GM12878 (cell line): Measurements from ENCODE around the gene SLC35E1. TPM values are rescaled to one million over a fixed set of nuclear protein-coding genes. Genes with fewer than 3 reads are reported as not detected.

Experiments
- CEBPB ChIP-seq, 2 experiments: fragments of 150-350 bp in 1 of 2; IDR thresholded peaks; 2 replicates each; pipeline ENCODE4 v1.6.1; 2012 to 2014; ENCODE audit warnings: low read depth in 2 of 2, low read length in 2 of 2, borderline replicate concordance in 1 of 2, inconsistent platforms in 1 of 2
- EED ChIP-seq: sonication (generic); IDR thresholded peaks from 2 replicates; pipeline ENCODE4 v1.6.1; 2016; ENCODE audit warnings: antibody characterized with exemption, low read depth
- REST ChIP-seq: IDR thresholded peaks from 2 replicates; pipeline ENCODE4 v1.6.1; 2012; ENCODE audit warnings: mild to moderate bottlenecking, low read depth, low read length
- TCF7 ChIP-seq: IDR thresholded peaks from 2 replicates; pipeline ENCODE4 v1.6.1; 2014; ENCODE audit warnings: antibody characterized with exemption, borderline replicate concordance
- polyA plus RNA-seq, 11 experiments: library from polyadenylated mRNA; depleted of rRNA in 4 of 11; unstranded in 6 of 11; stranded (reverse) in 5 of 11; fragments of >200 nt; fragmentation: Nextera tagmentation in 4 of 11; fragmentation: Illumina TruSeq in 1 of 11; extraction: Ambion mirVana in 4 of 11; extraction: Trizol in 1 of 11; gene quantifications; 1 replicate in 1 of 11; 2 replicates in 10 of 11; pipeline versions ENCODE4 v1.2.1 to v1.2.3, GENCODE V29; 2011 to 2016; ENCODE audit warnings: inconsistent platforms in 2 of 11, missing spikeins in 2 of 11, low read depth in 1 of 11
- total RNA-seq, 4 experiments: library from RNA; depleted of rRNA in 3 of 4; stranded (reverse); fragments of >200 nt in 3 of 4; fragmentation: Illumina TruSeq in 1 of 4; extraction: Trizol in 1 of 4; gene quantifications; 2 replicates each; pipeline versions ENCODE4 v1.2.1 to v1.2.3, GENCODE V29; 2013 to 2021
- TF ChIP-seq, protein P1 (sequence below): IDR thresholded peaks from 2 replicates; pipeline ENCODE4 v1.6.1; 2011; ENCODE audit warnings: low read depth, mild to moderate bottlenecking, low read length, moderate library complexity, borderline replicate concordance; ENCODE audit errors: extremely low read depth
- TF ChIP-seq, protein P2 (sequence below): fragments of 450-650 bp; formaldehyde crosslinking; IDR thresholded peaks from 2 replicates; pipeline ENCODE4 v1.4.0; 2022; ENCODE audit warnings: mild to moderate bottlenecking, moderate library complexity

The SLC35E1 gene
- total and polyA plus RNA-seq, 10 of the 15 experiments (the other 5 are each of a cell fraction or from before 2014, with no cell fraction given): 11.3 to 37.7 (median 22.1) TPM

DNA sequence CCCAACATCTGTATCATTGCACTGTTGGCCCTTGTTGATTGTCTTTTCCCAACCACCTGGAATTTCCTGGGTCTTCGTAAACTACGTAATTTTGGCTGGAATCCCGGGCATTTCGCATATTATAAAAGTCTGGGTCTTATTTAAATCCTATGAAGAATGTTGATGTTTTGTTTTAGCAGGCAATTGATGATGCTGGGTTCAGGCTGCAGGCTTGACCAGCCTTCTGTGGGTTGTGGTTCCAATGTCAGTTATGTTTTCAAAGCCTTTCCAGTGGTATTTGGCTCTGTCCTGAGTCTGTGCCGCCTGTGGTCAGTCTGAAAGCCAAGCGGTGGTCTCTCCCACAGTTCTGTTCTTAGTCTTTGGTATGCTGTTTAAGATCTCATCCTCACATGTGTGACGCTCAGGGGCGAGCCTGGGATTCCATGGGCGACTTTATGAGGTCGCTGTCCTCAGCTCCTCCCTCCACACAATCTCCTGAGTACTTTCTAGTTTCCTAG is 12.4 kb downstream of the SLC35E1 start (continued):
- TF ChIP-seq, protein P1, sequence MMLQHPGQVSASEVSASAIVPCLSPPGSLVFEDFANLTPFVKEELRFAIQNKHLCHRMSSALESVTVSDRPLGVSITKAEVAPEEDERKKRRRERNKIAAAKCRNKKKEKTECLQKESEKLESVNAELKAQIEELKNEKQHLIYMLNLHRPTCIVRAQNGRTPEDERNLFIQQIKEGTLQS: no peak
- no peak for TF ChIP-seq TCF7
- TF ChIP-seq, protein P2, sequence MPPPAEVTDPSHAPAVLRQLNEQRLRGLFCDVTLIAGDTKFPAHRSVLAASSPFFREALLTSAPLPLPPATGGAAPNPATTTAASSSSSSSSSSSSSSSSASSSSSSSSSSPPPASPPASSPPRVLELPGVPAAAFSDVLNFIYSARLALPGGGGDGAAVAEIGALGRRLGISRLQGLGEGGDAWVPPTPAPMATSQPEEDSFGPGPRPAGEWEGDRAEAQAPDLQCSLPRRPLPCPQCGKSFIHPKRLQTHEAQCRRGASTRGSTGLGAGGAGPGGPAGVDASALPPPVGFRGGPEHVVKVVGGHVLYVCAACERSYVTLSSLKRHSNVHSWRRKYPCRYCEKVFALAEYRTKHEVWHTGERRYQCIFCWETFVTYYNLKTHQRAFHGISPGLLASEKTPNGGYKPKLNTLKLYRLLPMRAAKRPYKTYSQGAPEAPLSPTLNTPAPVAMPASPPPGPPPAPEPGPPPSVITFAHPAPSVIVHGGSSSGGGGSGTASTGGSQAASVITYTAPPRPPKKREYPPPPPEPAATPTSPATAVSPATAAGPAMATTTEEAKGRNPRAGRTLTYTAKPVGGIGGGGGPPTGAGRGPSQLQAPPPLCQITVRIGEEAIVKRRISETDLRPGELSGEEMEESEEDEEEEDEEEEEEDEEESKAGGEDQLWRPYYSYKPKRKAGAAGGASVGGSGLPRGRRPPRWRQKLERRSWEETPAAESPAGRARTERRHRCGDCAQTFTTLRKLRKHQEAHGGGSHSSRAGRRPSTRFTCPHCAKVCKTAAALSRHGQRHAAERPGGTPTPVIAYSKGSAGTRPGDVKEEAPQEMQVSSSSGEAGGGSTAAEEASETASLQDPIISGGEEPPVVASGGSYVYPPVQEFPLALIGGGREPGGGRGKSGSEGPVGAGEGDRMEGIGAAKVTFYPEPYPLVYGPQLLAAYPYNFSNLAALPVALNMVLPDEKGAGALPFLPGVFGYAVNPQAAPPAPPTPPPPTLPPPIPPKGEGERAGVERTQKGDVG: no peak
- TF ChIP-seq REST: no peak
- TF ChIP-seq CEBPB (IDR thresholded peaks at IDR 0.05; ENCODE audit: borderline replicate concordance in 1 of 2, low read depth in 2 of 2, low read length in 2 of 2): no peak
- no peak for TF ChIP-seq EED
